ENCODE results near the gene RNF207.
A peak's percentile ranks its signal among the peaks of the same experiment; 100 is the strongest.

RNF207 gene

GRCh38 chr1:6180707-6181311 lies 25.1 kb upstream of the RNF207 start:
- Mint-ChIP-seq H3K27ac (no peak overlapping the region), H3K9me3 (no peaks in the 10 kb centered on the region), H3K4me1 (ENCODE audit: low read depth) (peaks cover 46% of the 10 kb centered on the region), H3K36me3 (ENCODE audit: low read depth) (peaks cover 21% of the 10 kb centered on the region), H3K27me3 (peaks cover 39% of the 10 kb centered on the region), H3K4me3 (peak overlapping the region; percentile 39)

- peaks cover 39% of the 10 kb centered on the region for H3K27me3 Mint-ChIP-seq
- H3K4me1 Mint-ChIP-seq (ENCODE audit: low read depth), result peaks cover 49% of the 10 kb centered on the region
- H3K4me3 Mint-ChIP-seq, result no peak overlapping the region
- H3K36me3 Mint-ChIP-seq (ENCODE audit: low read depth), result peaks cover 25% of the 10 kb centered on the region
- H3K9me3 Mint-ChIP-seq, result no peaks in the 10 kb centered on the region
- no peak overlapping the region for H3K27ac Mint-ChIP-seq
Observed at GRCh38 chr1:6181347-6181770, 24.6 kb upstream of the RNF207 start.

GRCh38 chr1:6183520-6183989 lies 22.4 kb upstream of the RNF207 start:
- no peak overlapping the region for H3K4me3 Mint-ChIP-seq
- H3K4me1 Mint-ChIP-seq (ENCODE audit: low read depth), result peaks cover 55% of the 10 kb centered on the region
- no peaks in the 10 kb centered on the region for H3K9me3 Mint-ChIP-seq
- H3K36me3 Mint-ChIP-seq (ENCODE audit: low read depth), result peaks cover 42% of the 10 kb centered on the region
- H3K27ac Mint-ChIP-seq, result no peak overlapping the region
- peaks cover 20% of the 10 kb centered on the region for H3K27me3 Mint-ChIP-seq

GRCh38 chr1:6184083-6184783 lies 21.7 kb upstream of the RNF207 start:
- Mint-ChIP-seq H3K27me3 (peaks cover 14% of the 10 kb centered on the region), H3K9me3 (no peaks in the 10 kb centered on the region), H3K36me3 (ENCODE audit: low read depth) (peaks cover 49% of the 10 kb centered on the region), H3K27ac (peak overlapping the region; percentile 11), H3K4me1 (ENCODE audit: low read depth) (peaks cover 57% of the 10 kb centered on the region), H3K4me3 (no peak overlapping the region)

- H3K4me3 Mint-ChIP-seq, result no peak overlapping the region
- H3K36me3 Mint-ChIP-seq (ENCODE audit: low read depth), result peaks cover 54% of the 10 kb centered on the region
- no peak overlapping the region for H3K27ac Mint-ChIP-seq
- H3K27me3 Mint-ChIP-seq, result peaks cover 14% of the 10 kb centered on the region
- peaks cover 61% of the 10 kb centered on the region for H3K4me1 Mint-ChIP-seq (ENCODE audit: low read depth)
- H3K9me3 Mint-ChIP-seq, result no peaks in the 10 kb centered on the region
Observed at GRCh38 chr1:6185151-6185550, 20.8 kb upstream of the RNF207 start.

- peak overlapping the region; percentile 36 for H3K27ac Mint-ChIP-seq
Observed at GRCh38 chr1:6185635-6186382, 20.1 kb upstream of the RNF207 start.

GRCh38 chr1:6188466-6188865 lies 17.5 kb upstream of the RNF207 start:
- Mint-ChIP-seq H3K9me3 (no peaks in the 10 kb centered on the region), H3K27me3 (no peaks in the 10 kb centered on the region), H3K4me1 (ENCODE audit: low read depth) (peaks cover 51% of the 10 kb centered on the region), H3K4me3 (no peak overlapping the region), H3K27ac (no peak overlapping the region), H3K36me3 (ENCODE audit: low read depth) (peaks cover 75% of the 10 kb centered on the region)

More at GRCh38 chr1:6185635-6186382, 20.1 kb upstream of the RNF207 start:
- no peaks in the 10 kb centered on the region for H3K9me3 Mint-ChIP-seq
- H3K4me1 Mint-ChIP-seq (ENCODE audit: low read depth), result peaks cover 59% of the 10 kb centered on the region
- peaks cover 12% of the 10 kb centered on the region for H3K27me3 Mint-ChIP-seq
- H3K4me3 Mint-ChIP-seq, result peak overlapping the region; percentile 7
- H3K36me3 Mint-ChIP-seq (ENCODE audit: low read depth), result peaks cover 61% of the 10 kb centered on the region

GRCh38 chr1:6191968-6192367 lies 14.0 kb upstream of the RNF207 start:
- Mint-ChIP-seq H3K27ac (no peak overlapping the region), H3K9me3 (no peaks in the 10 kb centered on the region), H3K36me3 (ENCODE audit: low read depth) (peaks cover 71% of the 10 kb centered on the region), H3K4me3 (no peak overlapping the region), H3K27me3 (no peaks in the 10 kb centered on the region), H3K4me1 (ENCODE audit: low read depth) (peaks cover 52% of the 10 kb centered on the region)

- no peaks in the 10 kb centered on the region for H3K27me3 Mint-ChIP-seq
- peaks cover 61% of the 10 kb centered on the region for H3K4me1 Mint-ChIP-seq (ENCODE audit: low read depth)
- peak overlapping the region; percentile 91 for H3K27ac Mint-ChIP-seq
- H3K4me3 Mint-ChIP-seq, result peak overlapping the region; percentile 90
- H3K36me3 Mint-ChIP-seq (ENCODE audit: low read depth), result peaks cover 46% of the 10 kb centered on the region
- no peaks in the 10 kb centered on the region for H3K9me3 Mint-ChIP-seq
Observed at GRCh38 chr1:6197746-6198427, 8.0 kb upstream of the RNF207 start.

GRCh38 chr1:6198646-6199297 lies 7.1 kb upstream of the RNF207 start:
- Mint-ChIP-seq H3K27me3 (no peaks in the 10 kb centered on the region), H3K4me1 (ENCODE audit: low read depth) (peaks cover 54% of the 10 kb centered on the region), H3K27ac (peak overlapping the region; percentile 91), H3K9me3 (no peaks in the 10 kb centered on the region), H3K4me3 (peak overlapping the region; percentile 90), H3K36me3 (ENCODE audit: low read depth) (peaks cover 38% of the 10 kb centered on the region)

GRCh38 chr1:6199298-6200187 lies 6.4 kb upstream of the RNF207 start, which contains the start of gene RPL22:
TSS of gene RPL22 (minus strand) at chr1:6199595. CDS start at chr1:6199573, 22 bp downstream.
- H3K9me3 Mint-ChIP-seq, result no peaks in the 10 kb centered on the region
- peak within 1 kb of the TSS; percentile 90 for H3K4me3 Mint-ChIP-seq
- H3K27ac Mint-ChIP-seq, result peak within 1 kb of the TSS; percentile 94
- peaks cover 46% of the 10 kb centered on the region for H3K4me1 Mint-ChIP-seq (ENCODE audit: low read depth)
- H3K27me3 Mint-ChIP-seq, result no peaks in the 10 kb centered on the region
- H3K36me3 Mint-ChIP-seq (ENCODE audit: low read depth), result peaks cover 32% of the 10 kb centered on the region

GRCh38 chr1:6200188-6200809 lies 5.6 kb upstream of the RNF207 start:
- H3K4me1 Mint-ChIP-seq (ENCODE audit: low read depth), result peaks cover 50% of the 10 kb centered on the region
- H3K9me3 Mint-ChIP-seq, result no peaks in the 10 kb centered on the region
- peak overlapping the region; percentile 94 for H3K27ac Mint-ChIP-seq
- peak overlapping the region; percentile 90 for H3K4me3 Mint-ChIP-seq
- H3K36me3 Mint-ChIP-seq (ENCODE audit: low read depth), result peaks cover 30% of the 10 kb centered on the region
- H3K27me3 Mint-ChIP-seq, result no peaks in the 10 kb centered on the region

- no peak overlapping the region for H3K4me3 Mint-ChIP-seq
- H3K27me3 Mint-ChIP-seq, result peaks cover 5% of the 10 kb centered on the region
- no peak overlapping the region for H3K27ac Mint-ChIP-seq
- peaks cover 16% of the 10 kb centered on the region for H3K36me3 Mint-ChIP-seq (ENCODE audit: low read depth)
- H3K4me1 Mint-ChIP-seq (ENCODE audit: low read depth), result peaks cover 36% of the 10 kb centered on the region
- H3K9me3 Mint-ChIP-seq, result no peaks in the 10 kb centered on the region
Observed at GRCh38 chr1:6202256-6202655, 3.7 kb upstream of the RNF207 start.

Measured in stimulated activated naive CD8-positive, alpha-beta T cell treated with anti-CD3 and anti-CD28 coated beads, Interleukin-15, Interleukin-2, amounts not matched to agents 100 ng/mL and 50 ng/mL, for 24 hours (primary cell).